Ishikawa (cell line): Measurements from ENCODE around the gene KRT35.

Experiments
- RAD21 ChIP-seq: IDR thresholded peaks from 2 replicates; pipeline ENCODE4 v1.6.1; 2012; ENCODE audit warnings: low read depth
- TCF12 ChIP-seq: IDR thresholded peaks from 2 replicates; pipeline ENCODE4 v1.6.1; 2012; ENCODE audit warnings: low read depth
- TEAD4 ChIP-seq: IDR thresholded peaks from 2 replicates; pipeline ENCODE4 v1.6.1; 2012
- YY1 ChIP-seq: IDR thresholded peaks from 2 replicates; pipeline ENCODE4 v1.6.1; 2012; ENCODE audit warnings: low read depth

- no peak for TF ChIP-seq YY1
- TF ChIP-seq TEAD4: no peak
- no peak for TF ChIP-seq RAD21
- no peak for TF ChIP-seq TCF12
Observed at GRCh38 chr17:41491476-41491875, 10.5 kb upstream of the KRT35 start.
